ENCODE results near the gene VDAC2.
"Not testable (repeated sequence)": the region's sequence is repeated elsewhere in the genome, so short reads cannot be mapped to it uniquely, and the experiment has no call there.

VDAC2 gene

DNA sequence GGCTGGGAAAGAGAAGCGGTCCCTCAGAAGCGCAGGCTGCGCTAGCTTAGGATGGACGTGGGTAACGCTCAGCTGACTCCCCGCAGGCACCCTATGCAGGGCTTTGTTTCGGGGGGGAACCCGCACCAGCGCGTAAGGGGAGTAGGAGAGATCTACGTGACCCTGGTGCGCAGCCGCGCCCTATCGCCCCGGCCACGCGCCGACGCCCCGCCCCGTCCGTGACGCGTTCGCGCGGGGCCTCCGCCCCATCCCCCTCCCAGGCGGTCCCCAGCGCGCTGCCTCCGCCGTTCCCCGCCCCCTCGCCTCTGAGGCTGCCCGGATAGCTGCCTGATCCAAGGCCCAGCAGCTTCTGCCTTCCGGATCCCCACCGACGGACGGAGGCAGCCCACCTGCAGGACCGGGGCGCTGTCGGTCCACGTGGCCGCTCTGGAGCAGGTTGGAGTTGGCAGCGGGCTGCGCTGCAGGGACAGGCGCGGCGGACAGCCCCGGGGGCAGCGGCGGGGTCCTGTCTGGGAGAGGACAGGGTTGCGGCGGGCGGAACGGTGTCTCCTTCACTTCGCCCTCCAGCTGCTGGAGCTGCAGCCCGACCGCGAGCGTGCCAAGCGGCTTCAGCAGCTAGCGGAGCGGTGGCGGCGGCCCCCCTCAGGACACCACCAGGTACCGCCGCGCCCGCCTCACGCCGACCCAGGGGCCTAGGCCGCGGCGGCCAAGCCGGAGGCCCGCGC lies at the start of gene VDAC2:
Gene VDAC2, plus strand, starts transcription at position 515 of the 725 bp plus-strand sequence. CDS start 363 bp downstream, outside the sequence.
- DNase-seq (ENCODE audit: low read depth) = no peak

DNA sequence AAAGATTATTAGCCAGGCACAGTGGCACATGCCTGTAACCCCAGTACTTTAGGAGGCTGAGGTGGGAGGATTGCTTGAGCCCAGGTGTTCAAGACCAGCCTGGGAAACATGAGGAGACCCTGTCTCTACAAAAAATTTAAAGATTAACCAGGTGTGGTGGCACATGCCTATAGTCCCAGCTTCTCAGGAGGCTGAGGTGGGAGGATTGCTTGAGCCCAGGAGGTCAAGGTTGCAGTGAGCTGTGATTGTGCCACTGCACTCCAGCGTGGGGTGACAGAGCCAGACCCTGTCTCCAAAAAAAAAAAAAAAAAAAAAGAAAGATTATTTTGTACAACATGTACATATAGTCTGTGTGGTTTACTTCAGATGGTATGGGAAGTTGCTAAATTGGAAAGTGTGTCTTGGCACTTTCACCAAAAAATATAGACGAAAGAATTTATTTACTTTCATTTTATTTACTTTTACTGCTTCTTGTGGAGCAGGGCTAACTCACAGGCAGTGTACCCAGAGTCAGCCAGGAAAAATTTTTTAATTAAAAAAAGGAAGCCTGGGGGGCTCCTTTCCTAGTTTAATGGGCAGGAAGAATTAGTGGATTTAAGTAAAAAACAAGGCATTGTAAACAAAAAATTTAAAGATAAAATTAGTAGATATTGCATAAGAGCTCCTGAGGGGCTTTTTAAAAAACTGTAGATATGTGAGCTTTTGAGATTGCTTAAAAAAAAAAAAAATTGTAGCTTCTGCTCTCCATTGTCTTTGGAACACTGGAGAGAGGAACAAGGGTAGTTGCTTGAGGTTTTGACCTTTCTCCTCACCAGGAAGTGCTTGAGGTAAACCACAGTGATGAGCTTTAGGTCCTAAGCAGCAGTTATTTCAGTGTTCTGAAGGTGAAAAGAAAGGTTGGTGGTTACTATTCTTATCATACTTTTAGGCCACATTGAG lies 44.6 kb upstream of the VDAC2 start:
- DNase-seq (ENCODE audit: low read depth) = no peak

- DNase-seq (ENCODE audit: low read depth) = no peak
These were observed 44.0 kb upstream of the VDAC2 start for GRCh38 chr10:75166623-75166972.

- DNase-seq (ENCODE audit: low read depth) = no peak
These were observed 42.3 kb upstream of the VDAC2 start for GRCh38 chr10:75168275-75168674.

- DNase-seq (ENCODE audit: low read depth) = no peak
These were observed 40.4 kb upstream of the VDAC2 start for GRCh38 chr10:75170215-75170614.

DNA sequence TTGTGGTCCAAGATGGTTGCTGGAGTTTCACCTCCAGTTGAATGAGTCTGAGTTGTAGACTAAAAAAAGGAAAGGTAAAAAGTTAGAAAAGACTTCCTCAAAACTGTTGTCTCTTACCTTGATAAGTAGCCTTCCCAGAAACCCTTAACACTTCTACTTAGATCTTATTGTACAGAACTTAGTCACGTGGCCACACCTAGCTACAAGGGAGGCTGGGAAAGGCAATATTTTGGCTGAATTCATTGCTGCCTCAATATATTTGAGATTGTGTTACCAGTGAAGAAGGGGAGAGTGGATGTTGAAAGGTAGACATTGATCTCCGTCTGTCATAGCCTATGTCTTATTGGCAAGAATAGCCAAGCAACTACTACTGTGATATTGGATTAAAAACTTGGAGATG lies 35.5 kb upstream of the VDAC2 start:
- DNase-seq (ENCODE audit: low read depth) = no peak

GRCh38 chr10:75176046-75176445 lies 34.5 kb upstream of the VDAC2 start:
- DNase-seq (ENCODE audit: low read depth) = no peak

GRCh38 chr10:75176736-75177135 lies 33.9 kb upstream of the VDAC2 start:
- no peak for DNase-seq (ENCODE audit: low read depth)

- no peak for DNase-seq (ENCODE audit: low read depth)
These were observed 30.9 kb upstream of the VDAC2 start for GRCh38 chr10:75179657-75180177.

DNA sequence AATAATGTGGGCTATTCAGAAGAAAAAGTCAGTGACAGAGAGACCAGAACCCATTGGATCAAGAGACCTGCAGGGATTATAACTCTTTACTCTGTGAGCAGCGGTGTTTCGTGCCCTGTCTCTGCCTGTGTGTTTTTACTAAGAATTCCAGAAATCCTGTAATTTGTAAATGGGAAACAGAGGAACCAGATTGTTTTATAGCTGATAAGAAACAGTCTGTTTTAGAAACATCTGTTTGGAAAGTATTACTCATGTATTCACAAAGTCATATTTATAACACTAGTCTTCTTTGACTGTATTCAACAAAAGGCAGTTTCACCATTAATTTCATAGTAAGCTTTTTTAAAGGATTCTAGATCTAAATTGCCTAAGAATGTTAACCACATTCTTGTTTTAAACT lies 30.0 kb upstream of the VDAC2 start:
- DNase-seq (ENCODE audit: low read depth) = no peak

GRCh38 chr10:75181073-75181472 lies 29.5 kb upstream of the VDAC2 start:
- DNase-seq (ENCODE audit: low read depth) = no peak

GRCh38 chr10:75186310-75186709 lies 24.3 kb upstream of the VDAC2 start:
- DNase-seq (ENCODE audit: low read depth) = no peak

GRCh38 chr10:75187961-75188426 lies 22.6 kb upstream of the VDAC2 start:
- no peak for DNase-seq (ENCODE audit: low read depth)

DNA sequence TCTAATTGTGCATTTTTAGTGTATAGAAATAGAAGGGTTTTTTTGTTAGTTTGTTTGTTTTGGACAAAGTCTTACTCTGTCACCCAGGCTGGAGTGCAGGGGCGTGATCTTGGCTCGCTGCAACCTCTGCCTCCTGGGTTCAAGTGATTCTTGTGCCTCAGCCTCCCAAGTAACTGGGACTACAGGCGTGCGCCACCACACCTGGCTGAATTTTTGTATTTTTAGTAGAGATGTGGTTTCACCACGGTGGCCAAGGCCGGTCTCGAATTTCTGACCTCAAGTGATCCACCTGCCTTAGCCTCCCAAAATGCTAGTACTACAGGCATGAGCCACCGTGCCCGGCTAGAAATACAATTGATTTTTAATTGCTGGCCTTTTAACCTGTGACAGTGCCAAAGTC lies 22.1 kb upstream of the VDAC2 start:
- not testable (repeated sequence) for DNase-seq (ENCODE audit: low read depth)

- no peak for DNase-seq (ENCODE audit: low read depth)
These were observed 21.1 kb upstream of the VDAC2 start for GRCh38 chr10:75189266-75190096.

- DNase-seq (ENCODE audit: low read depth) = peak; percentile 83
These were observed 18.6 kb upstream of the VDAC2 start for GRCh38 chr10:75191821-75192568.

DNA sequence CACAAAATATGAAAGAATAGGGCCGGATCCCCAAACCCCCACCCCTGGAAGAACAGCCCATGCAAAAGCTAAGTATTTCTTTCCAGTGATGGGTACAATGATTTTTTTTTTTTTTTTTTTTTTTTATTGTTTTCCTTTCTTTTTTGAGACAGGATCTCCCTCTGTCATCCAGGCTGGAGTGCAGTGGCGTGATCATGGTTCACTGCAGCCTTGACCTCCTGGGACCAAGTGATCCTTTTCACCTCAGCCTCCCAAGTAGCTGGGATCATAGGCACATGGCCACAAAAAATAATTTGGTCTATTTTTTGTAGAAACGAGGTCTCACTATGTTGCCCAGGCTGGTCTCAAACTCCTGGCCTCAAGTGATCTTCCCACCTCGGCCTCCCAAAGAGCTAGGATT lies 16.0 kb upstream of the VDAC2 start:
- not testable (repeated sequence) for DNase-seq (ENCODE audit: low read depth)

DNA sequence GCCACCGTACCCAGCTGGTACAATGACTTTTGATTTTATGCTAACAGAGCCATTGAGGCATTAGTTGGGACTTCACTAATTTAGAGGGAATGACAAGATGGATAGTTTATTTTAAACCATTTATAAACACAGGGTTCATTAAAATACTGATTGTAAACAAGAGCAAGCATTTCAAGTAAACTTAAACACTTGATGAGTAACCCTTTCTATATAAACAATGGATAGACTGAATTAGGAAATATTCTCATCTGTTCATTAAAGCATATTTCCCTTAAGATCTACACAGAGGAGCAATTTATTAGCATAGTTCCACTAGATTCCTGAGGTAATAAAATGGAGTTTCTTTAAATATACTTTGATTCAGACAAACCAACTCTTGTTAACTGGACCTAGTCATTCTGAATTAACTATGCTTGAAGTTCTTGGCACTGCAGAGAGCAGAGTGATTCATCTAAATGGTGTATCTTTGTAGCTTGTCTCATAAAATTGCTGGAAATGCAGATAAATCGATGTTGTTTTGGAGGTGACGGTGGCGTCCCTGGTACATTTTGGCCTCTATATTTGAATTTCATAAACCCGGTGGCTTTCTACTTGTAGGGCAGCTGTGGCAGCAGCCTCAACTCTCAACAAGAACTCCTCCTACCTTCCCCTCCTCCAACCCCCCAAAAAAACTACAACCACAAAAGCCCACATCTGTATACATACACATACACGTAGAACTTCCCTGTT lies 15.4 kb upstream of the VDAC2 start:
- peak; percentile 72 for DNase-seq (ENCODE audit: low read depth)

- no peak for DNase-seq (ENCODE audit: low read depth)
These were observed 13.5 kb upstream of the VDAC2 start for GRCh38 chr10:75197066-75197465.

DNA sequence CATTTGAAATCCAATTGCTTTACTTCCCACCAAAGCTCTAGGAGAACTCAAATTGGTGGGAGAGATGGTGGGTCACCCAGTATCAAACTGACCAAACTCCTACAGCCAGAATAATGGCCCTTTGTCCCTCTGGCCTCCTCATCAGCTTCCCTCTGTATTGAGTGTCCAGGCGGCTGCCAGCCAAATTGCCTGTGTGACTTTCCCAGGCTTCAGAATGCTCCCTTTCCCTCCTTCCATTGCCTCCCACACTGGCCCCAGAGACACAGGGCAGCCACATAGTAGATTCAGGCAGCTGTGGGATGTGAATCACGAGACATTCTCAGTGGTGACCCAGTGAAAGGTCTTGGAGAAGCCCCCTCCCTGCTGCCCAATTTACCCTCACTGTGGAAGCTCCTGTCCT lies 12.7 kb upstream of the VDAC2 start:
- DNase-seq (ENCODE audit: low read depth) = no peak

DNA sequence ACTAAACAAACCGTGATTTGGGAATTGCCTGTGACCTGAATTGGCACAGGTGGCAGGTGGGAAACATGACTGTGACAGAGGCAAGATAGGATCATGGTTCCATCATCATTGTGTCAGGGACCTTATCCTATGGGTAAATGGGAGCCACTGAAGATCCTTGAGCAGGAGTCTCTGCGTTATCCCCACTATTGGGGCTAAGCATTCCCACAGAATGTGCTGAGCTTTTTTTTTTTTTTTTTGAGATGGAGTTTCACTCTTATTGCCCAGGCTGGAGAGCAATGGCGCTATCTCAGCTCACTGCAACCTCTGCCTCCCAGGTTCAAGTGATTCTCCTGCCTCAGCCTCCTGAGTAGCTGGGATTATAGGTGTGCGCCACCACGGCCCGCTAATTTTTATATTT lies 10.6 kb upstream of the VDAC2 start:
- DNase-seq (ENCODE audit: low read depth) = not testable (repeated sequence)

All from GM04503 (cell line).